ENCODE measurements around the gene PTBP1. TPM values are rescaled to one million over a fixed set of nuclear protein-coding genes. Genes with fewer than 3 reads are reported as not detected.

PTBP1 gene
- total and polyA plus RNA-seq, 8 donors, result 83.3 to 160 (median 115) TPM

GRCh38 chr19:824885-825284 is 27.6 kb downstream of the PTBP1 start:
- Histone ChIP-seq H3K4me1 (peaks cover 0 to 5% (median 0%) of the 10 kb centered on the region in 3 donors), H3K9me3 (no peaks in the 10 kb centered on the region), H3K4me3 (no peak overlapping the region), H3K27ac (no peak overlapping the region), H3K27me3 (peaks cover 0 to 9% (median 3%) of the 10 kb centered on the region in 4 donors), H3K36me3 (no peaks in the 10 kb centered on the region)
- peak in 2 of 4 donors; percentile 33 to 37 for ATAC-seq
- FAIRE-seq, result no peak
- TF ChIP-seq, protein P1, sequence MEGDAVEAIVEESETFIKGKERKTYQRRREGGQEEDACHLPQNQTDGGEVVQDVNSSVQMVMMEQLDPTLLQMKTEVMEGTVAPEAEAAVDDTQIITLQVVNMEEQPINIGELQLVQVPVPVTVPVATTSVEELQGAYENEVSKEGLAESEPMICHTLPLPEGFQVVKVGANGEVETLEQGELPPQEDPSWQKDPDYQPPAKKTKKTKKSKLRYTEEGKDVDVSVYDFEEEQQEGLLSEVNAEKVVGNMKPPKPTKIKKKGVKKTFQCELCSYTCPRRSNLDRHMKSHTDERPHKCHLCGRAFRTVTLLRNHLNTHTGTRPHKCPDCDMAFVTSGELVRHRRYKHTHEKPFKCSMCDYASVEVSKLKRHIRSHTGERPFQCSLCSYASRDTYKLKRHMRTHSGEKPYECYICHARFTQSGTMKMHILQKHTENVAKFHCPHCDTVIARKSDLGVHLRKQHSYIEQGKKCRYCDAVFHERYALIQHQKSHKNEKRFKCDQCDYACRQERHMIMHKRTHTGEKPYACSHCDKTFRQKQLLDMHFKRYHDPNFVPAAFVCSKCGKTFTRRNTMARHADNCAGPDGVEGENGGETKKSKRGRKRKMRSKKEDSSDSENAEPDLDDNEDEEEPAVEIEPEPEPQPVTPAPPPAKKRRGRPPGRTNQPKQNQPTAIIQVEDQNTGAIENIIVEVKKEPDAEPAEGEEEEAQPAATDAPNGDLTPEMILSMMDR (IDR thresholded peaks at IDR 0.05), result no peak
- DNase-seq, result no peak
- intact Hi-C loops (cut with DNase I), result no loop called here
- 82 to 84% methylated on average over 15 of the region's 15 CpGs for WGBS, 2 donors

- Histone ChIP-seq H3K9me3 (no peaks in the 10 kb centered on the region), H3K36me3 (no peaks in the 10 kb centered on the region), H3K4me3 (no peak overlapping the region), H3K4me1 (peaks cover 0 to 5% (median 0%) of the 10 kb centered on the region in 3 donors), H3K27me3 (peaks cover 0 to 9% (median 3%) of the 10 kb centered on the region in 4 donors), H3K27ac (no peak overlapping the region)
- WGBS, 2 donors, result 78 to 84% methylated on average over 19 of the region's 19 CpGs
- FAIRE-seq (no peak), ATAC-seq (no peak), DNase-seq (no peak)
- TF ChIP-seq, protein P1 (IDR thresholded peaks at IDR 0.05), result no peak
- intact Hi-C loops (cut with DNase I), result no loop called here
These were observed 28.8 kb downstream of the PTBP1 start for GRCh38 chr19:825897-826644.

DNA sequence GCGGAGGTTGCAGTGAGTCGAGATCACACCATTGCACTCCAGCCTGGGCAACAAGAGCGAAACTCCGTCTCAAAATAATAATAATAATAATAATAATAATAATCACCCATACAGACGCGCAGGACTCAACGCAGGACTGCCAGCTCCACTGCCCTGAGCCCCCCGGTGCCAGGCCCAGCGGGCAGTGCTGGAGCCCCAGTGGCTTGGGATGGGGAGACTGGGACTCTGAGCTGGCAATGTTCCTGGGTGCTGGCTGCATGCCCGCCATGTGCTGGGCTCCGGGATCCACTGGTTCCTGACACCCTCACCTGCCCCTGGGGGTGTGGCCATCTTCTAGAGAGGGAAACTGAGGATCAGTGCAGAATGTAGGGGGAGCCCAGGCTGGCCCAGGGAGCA is 30.1 kb downstream of the PTBP1 start:
- FAIRE-seq (no peak), ATAC-seq (no peak)

GRCh38 chr19:827710-828321 is 30.6 kb downstream of the PTBP1 start, which contains the start of gene AZU1:
TSS of gene AZU1 (plus strand) at chr19:827837. CDS start at chr19:827847, 10 bp downstream.
- no peaks in the 10 kb centered on the region for H3K36me3 ChIP-seq
- DNase-seq (peak in 2 of 6 donors; percentile 31 to 70), FAIRE-seq (no peak), ATAC-seq (peak in 2 of 4 donors; percentile 15 to 16)
- TF ChIP-seq, protein P1 (IDR thresholded peaks at IDR 0.05), result no peak
- WGBS, 2 donors, result 75 to 76% methylated on average over 23 to 33 of the region's 33 CpGs
- no peaks in the 10 kb centered on the region for H3K9me3 ChIP-seq
- H3K4me3 ChIP-seq, result no peak within 1 kb of the TSS
- no peaks in the 10 kb centered on the region for H3K4me1 ChIP-seq
- intact Hi-C loops (cut with DNase I), result no loop called here
- H3K27me3 ChIP-seq, result peaks cover 0 to 9% (median 0%) of the 10 kb centered on the region in 4 donors
- H3K27ac ChIP-seq, result no peak within 1 kb of the TSS

More for the DNA sequence above, 30.1 kb downstream of the PTBP1 start:
- Histone ChIP-seq H3K27ac (no peak overlapping the region), H3K9me3 (no peaks in the 10 kb centered on the region), H3K4me3 (no peak overlapping the region), H3K27me3 (peaks cover 0 to 9% (median 2%) of the 10 kb centered on the region in 4 donors), H3K4me1 (no peaks in the 10 kb centered on the region), H3K36me3 (no peaks in the 10 kb centered on the region)
- WGBS, 2 donors, result 78 to 87% methylated on average over 11 of the region's 11 CpGs
- intact Hi-C loops (cut with DNase I), result no loop called here
- TF ChIP-seq, protein P1 (IDR thresholded peaks at IDR 0.05), result no peak
- peak in 2 of 6 donors; percentile 47 for DNase-seq

Data from pancreas (tissue), 10 donors.